Neural progenitor cell (in vitro differentiated cells): Measurements from ENCODE around the gene FAS. TPM values are rescaled to one million over a fixed set of nuclear protein-coding genes. Genes with fewer than 3 reads are reported as not detected.
A peak's percentile ranks its signal among the peaks of the same experiment; 100 is the strongest.

Source experiments
- DNase-seq: peaks from one replicate; pipeline ENCODE4 v3.0.0-alpha.2; 2016; ENCODE audit warnings: low spot score
- H2AFZ ChIP-seq: fragments of 200-600 bp; sonication (generic); replicated peaks from 2 replicates; pipeline ENCODE4 v1.6.1; 2016; ENCODE audit warnings: antibody characterized with exemption
- H3F3A ChIP-seq: fragments of 200-600 bp; sonication (generic); 2 replicates; pipeline ENCODE4 v1.6.1; 2016; ENCODE audit warnings: antibody characterized with exemption, low read depth
- H3K27ac ChIP-seq: fragments of 200-600 bp; sonication (generic); 2 replicates; pipeline ENCODE4 v1.5.1; 2016; ENCODE audit warnings: mild to moderate bottlenecking
- H3K27me3 ChIP-seq: fragments of 200-600 bp; sonication (generic); 2 replicates; pipeline ENCODE4 v1.6.1; 2016; ENCODE audit warnings: mild to moderate bottlenecking, moderate library complexity
- H3K36me3 ChIP-seq: fragments of 200-600 bp; sonication (generic); 2 replicates; pipeline ENCODE4 v1.5.1; 2016
- H3K4me1 ChIP-seq: fragments of 200-600 bp; sonication (generic); 2 replicates; pipeline ENCODE4 v1.6.1; 2016; ENCODE audit warnings: mixed run types
- H3K4me2 ChIP-seq: fragments of 200-600 bp; sonication (generic); 2 replicates; pipeline ENCODE4 v1.6.1; 2016
- H3K4me3 ChIP-seq: fragments of 200-600 bp; sonication (generic); 2 replicates; pipeline ENCODE4 v1.5.1; 2016
- H3K79me2 ChIP-seq: fragments of 200-600 bp; sonication (generic); 2 replicates; pipeline ENCODE4 v1.6.1; 2016; ENCODE audit warnings: low read depth
- H3K9ac ChIP-seq: fragments of 200-600 bp; sonication (generic); 2 replicates; pipeline ENCODE4 v1.6.1; 2016
- H3K9me3 ChIP-seq: fragments of 200-600 bp; sonication (generic); 2 replicates; pipeline ENCODE4 v1.5.1; 2016; ENCODE audit warnings: low read depth
- H4K20me1 ChIP-seq: fragments of 200-600 bp; sonication (generic); 2 replicates; pipeline ENCODE4 v1.6.1; 2016; ENCODE audit warnings: low read depth
- H3K27ac Mint-ChIP-seq: 3 replicates; pipeline ENCODE4 v1.8.0; 2021; ENCODE audit warnings: mixed read lengths
- H3K27me3 Mint-ChIP-seq: 2 replicates; pipeline ENCODE4 v1.8.0; 2022; ENCODE audit warnings: low read depth, mild to moderate bottlenecking, inconsistent platforms, moderate library complexity, mixed read lengths; ENCODE audit not compliant: insufficient read depth
- H3K36me3 Mint-ChIP-seq: 3 replicates; pipeline ENCODE4 v1.8.0; 2021; ENCODE audit warnings: mixed read lengths
- H3K4me1 Mint-ChIP-seq: 3 replicates; pipeline ENCODE4 v1.8.0; 2021; ENCODE audit warnings: mixed read lengths
- H3K4me3 Mint-ChIP-seq: 3 replicates; pipeline ENCODE4 v1.8.0; 2021; ENCODE audit warnings: mild to moderate bottlenecking, moderate library complexity, mixed read lengths
- H3K9me3 Mint-ChIP-seq: 3 replicates; pipeline ENCODE4 v1.8.0; 2020; ENCODE audit warnings: mixed read lengths
- EZH2 ChIP-seq: fragments of 200-600 bp; sonication (generic); IDR thresholded peaks from 2 replicates; pipeline ENCODE4 v1.6.1; 2017; ENCODE audit warnings: antibody characterized with exemption, mild to moderate bottlenecking, moderate library complexity
- EZH2phosphoT487 ChIP-seq: fragments of 200-600 bp; sonication (generic); IDR thresholded peaks from 2 replicates; pipeline ENCODE4 v1.6.1; 2017; ENCODE audit warnings: antibody characterized with exemption
- total RNA-seq: library from RNA; depleted of rRNA; stranded (reverse); fragments of >200 nt; gene quantifications from 2 replicates; pipeline ENCODE4 v1.2.3, GENCODE V29; 2015; ENCODE audit warnings: low replicate concordance
- TF ChIP-seq, protein P1 (sequence below): fragments of 200-600 bp; sonication (generic); IDR thresholded peaks from 2 replicates; pipeline ENCODE4 v1.5.1; 2017; ENCODE audit warnings: antibody characterized with exemption, mild to moderate bottlenecking

FAS gene
- total RNA-seq, 1 donor from 2014 or later: 11.1 TPM

DNA sequence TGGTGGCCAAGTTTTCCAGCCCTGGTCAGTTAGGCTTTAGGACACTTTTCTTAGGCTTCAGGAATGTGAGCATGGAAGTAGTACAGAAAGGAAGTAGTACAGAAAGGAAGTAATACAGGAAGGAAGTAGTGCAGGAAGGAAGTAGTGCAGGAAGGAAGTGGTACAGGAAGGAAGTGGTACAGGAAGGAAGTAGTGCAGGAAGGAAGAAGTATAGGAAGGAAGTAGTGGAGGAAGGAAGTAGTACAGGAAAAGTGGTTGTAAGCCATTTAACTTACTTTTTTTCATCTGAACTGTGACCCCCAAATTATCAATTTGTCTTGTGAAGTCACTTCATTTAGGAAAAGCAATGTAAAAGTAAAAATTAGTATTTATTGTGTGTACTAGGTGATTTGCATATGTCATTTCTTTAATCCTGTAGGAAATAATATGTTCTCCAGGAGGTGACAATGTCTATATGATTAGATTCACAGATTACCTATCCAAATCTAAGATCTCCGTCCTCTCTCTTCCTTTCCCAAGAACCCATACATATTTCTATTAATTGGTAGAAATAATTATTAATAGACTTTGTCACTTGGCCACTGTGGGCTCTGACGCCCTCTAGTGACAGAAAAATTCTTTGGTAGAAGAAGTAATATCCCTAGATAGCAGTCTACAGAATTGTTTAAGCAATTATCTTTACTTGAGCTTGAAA is 3.9 kb upstream of the FAS start:
- no peak overlapping the region for H3K9ac ChIP-seq
- no peak overlapping the region for H3K4me3 ChIP-seq
- H4K20me1 ChIP-seq: no peaks in the 10 kb centered on the region
- H3K27ac ChIP-seq: no peak overlapping the region
- H3K4me3 Mint-ChIP-seq: no peak overlapping the region
- no peaks in the 10 kb centered on the region for H3K36me3 ChIP-seq
- no peaks in the 10 kb centered on the region for H3K79me2 ChIP-seq
- H3F3A ChIP-seq: peaks cover 18% of the 10 kb centered on the region
- no peaks in the 10 kb centered on the region for H3K9me3 Mint-ChIP-seq
- H3K36me3 Mint-ChIP-seq: no peaks in the 10 kb centered on the region
- peaks cover 19% of the 10 kb centered on the region for H3K27me3 Mint-ChIP-seq
- H3K4me1 Mint-ChIP-seq: peaks cover 4% of the 10 kb centered on the region
- peaks cover 14% of the 10 kb centered on the region for H3K4me1 ChIP-seq
- H2AFZ ChIP-seq: no peak overlapping the region
- peak; percentile 57 for DNase-seq
- H3K27ac Mint-ChIP-seq: no peak overlapping the region
- H3K27me3 ChIP-seq: peaks cover 22% of the 10 kb centered on the region
- no peak overlapping the region for H3K4me2 ChIP-seq
- no peak for TF ChIP-seq EZH2phosphoT487
- TF ChIP-seq, protein P1, sequence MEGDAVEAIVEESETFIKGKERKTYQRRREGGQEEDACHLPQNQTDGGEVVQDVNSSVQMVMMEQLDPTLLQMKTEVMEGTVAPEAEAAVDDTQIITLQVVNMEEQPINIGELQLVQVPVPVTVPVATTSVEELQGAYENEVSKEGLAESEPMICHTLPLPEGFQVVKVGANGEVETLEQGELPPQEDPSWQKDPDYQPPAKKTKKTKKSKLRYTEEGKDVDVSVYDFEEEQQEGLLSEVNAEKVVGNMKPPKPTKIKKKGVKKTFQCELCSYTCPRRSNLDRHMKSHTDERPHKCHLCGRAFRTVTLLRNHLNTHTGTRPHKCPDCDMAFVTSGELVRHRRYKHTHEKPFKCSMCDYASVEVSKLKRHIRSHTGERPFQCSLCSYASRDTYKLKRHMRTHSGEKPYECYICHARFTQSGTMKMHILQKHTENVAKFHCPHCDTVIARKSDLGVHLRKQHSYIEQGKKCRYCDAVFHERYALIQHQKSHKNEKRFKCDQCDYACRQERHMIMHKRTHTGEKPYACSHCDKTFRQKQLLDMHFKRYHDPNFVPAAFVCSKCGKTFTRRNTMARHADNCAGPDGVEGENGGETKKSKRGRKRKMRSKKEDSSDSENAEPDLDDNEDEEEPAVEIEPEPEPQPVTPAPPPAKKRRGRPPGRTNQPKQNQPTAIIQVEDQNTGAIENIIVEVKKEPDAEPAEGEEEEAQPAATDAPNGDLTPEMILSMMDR: peak; percentile 87
- H3K9me3 ChIP-seq: no peaks in the 10 kb centered on the region

DNA sequence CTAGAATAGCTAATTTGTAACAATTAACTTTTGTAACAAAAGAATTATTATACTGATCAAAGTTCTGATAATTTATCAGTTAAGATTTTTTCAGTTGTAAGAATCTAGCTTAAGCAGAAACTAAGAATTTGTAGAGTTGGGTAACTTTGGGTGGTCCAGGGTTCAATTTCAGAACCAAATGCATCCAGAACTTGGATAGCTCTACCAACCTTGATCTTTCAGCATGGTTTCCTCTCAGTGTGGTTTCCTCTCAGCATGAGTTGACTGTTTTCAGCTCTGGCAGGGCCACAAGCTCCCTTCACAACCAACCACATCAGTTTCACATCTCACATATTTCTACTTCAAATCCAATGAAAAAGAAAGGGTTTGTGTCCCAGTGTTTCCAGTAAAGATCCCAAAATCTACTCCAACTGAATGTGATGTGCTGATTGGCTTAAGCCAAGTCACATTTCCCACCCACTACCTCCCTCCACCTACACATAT is 3.3 kb upstream of the FAS start:
- Mint-ChIP-seq H3K36me3 (no peaks in the 10 kb centered on the region), H3K27me3 (peaks cover 20% of the 10 kb centered on the region), H3K4me1 (peaks cover 10% of the 10 kb centered on the region), H3K9me3 (no peaks in the 10 kb centered on the region), H3K27ac (no peak overlapping the region), H3K4me3 (no peak overlapping the region)
- Histone ChIP-seq H3K9ac (no peak overlapping the region), H3K9me3 (no peaks in the 10 kb centered on the region), H3K4me2 (no peak overlapping the region), H2AFZ (no peak overlapping the region), H3K4me1 (peaks cover 14% of the 10 kb centered on the region), H3K27me3 (peaks cover 22% of the 10 kb centered on the region), H4K20me1 (no peaks in the 10 kb centered on the region), H3K4me3 (no peak overlapping the region), H3K27ac (no peak overlapping the region), H3K79me2 (peaks cover 3% of the 10 kb centered on the region), H3K36me3 (no peaks in the 10 kb centered on the region), H3F3A (peaks cover 24% of the 10 kb centered on the region)
- TF ChIP-seq EZH2phosphoT487 (no peak), EZH2 (no peak)
- TF ChIP-seq, protein P1: no peak
- no peak for DNase-seq

DNA sequence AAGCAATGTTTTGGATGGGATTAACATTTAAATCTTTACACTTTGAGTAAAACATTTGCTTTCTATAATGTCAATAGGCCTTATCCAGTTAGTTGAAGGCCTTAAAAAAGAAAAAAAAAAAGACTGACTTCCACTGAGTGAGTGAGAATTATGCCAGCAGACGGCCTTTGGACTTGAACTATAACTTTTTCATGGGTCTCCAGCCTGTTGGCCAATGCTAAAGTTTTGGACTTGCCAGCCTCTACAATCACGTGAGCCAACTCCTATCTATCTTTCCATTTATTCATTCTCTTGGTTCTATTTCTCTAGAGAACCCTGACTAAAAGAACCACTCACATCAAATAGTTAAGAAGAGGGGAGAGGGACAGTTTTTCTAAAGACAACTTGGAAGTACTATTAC is 2.8 kb upstream of the FAS start:
- no peak overlapping the region for H3K4me3 Mint-ChIP-seq

More for the DNA sequence above, 2.8 kb upstream of the FAS start:
- H3K9me3 Mint-ChIP-seq: no peaks in the 10 kb centered on the region
- Histone ChIP-seq H3K9me3 (no peaks in the 10 kb centered on the region), H3K9ac (no peak overlapping the region), H3K27ac (no peak overlapping the region), H3K4me1 (peaks cover 17% of the 10 kb centered on the region), H3K27me3 (peaks cover 22% of the 10 kb centered on the region), H3K79me2 (peaks cover 3% of the 10 kb centered on the region), H4K20me1 (no peaks in the 10 kb centered on the region), H2AFZ (no peak overlapping the region), H3K36me3 (no peaks in the 10 kb centered on the region), H3K4me3 (no peak overlapping the region), H3K4me2 (no peak overlapping the region), H3F3A (peaks cover 30% of the 10 kb centered on the region)
- DNase-seq: no peak
- no peak overlapping the region for H3K27ac Mint-ChIP-seq
- H3K4me1 Mint-ChIP-seq: peaks cover 10% of the 10 kb centered on the region
- H3K27me3 Mint-ChIP-seq: peaks cover 20% of the 10 kb centered on the region
- no peaks in the 10 kb centered on the region for H3K36me3 Mint-ChIP-seq
- TF ChIP-seq EZH2 (no peak), EZH2phosphoT487 (no peak)
- TF ChIP-seq, protein P1: no peak
